HepG2 (cell line): ENCODE data around the gene MTCL1. TPM values are rescaled to one million over a fixed set of nuclear protein-coding genes. Genes with fewer than 3 reads are reported as not detected.

Source experiments
- ATAC-seq: fragments of 200-7000 bp; cut with Tn5 transposase; 3 replicates; pipeline ENCODE4 v1.9.1; 2020; ENCODE audit warnings: mild to moderate bottlenecking, moderate library complexity
- BruUV-seq: library from RNA; stranded (reverse); fragments of 400-500 nt; replicated peaks from 2 replicates; lab custom pipeline; 2021; lab: Mats Ljungman, UMichigan
- CTCF ChIA-PET: fragments of 300-600 bp; formaldehyde crosslinking; extraction: SDS; loops from one replicate; lab custom pipeline; 2021; ENCODE audit warnings: low total read pairs, inconsistent platforms, low intra/inter-chr PET ratio; lab: Yijun Ruan, JAX
- POLR2A ChIA-PET: fragments of 350-600 bp; sonication (Branson Sonifier 250); formaldehyde crosslinking; loops from one replicate; lab custom pipeline; 2020; ENCODE audit warnings: antibody characterized with exemption, inconsistent platforms; lab: Yijun Ruan, JAX
- DNase-seq: peaks from one replicate; pipeline ENCODE4 v3.0.0-alpha.2; 2015; ENCODE audit warnings: low spot score
- FAIRE-seq: peaks from 3 replicates; lab custom pipeline; 2011; peaks lifted over from hg19 to GRCh38; lab: Jason Lieb, UNC
- H2AFZ ChIP-seq: one replicate; pipeline ENCODE4 v1.6.1; 2011; ENCODE audit warnings: low read length, inconsistent platforms
- H3K27ac ChIP-seq: fragments of 300-600 bp; 3 replicates; pipeline ENCODE4 v1.8.0; 2011; ENCODE audit warnings: mixed run types, mild to moderate bottlenecking, mixed read lengths, low read length, inconsistent platforms; ENCODE audit not compliant: insufficient read depth; ENCODE audit errors: extremely low read length
- H3K27me3 ChIP-seq, 2 experiments: fragments of 200-600 bp in 1 of 2; 2 replicates in 1 of 2; 3 replicates in 1 of 2; pipeline versions ENCODE4 v1.6.0 to v1.8.0; 2011; ENCODE audit warnings: low read length in 2 of 2, mild to moderate bottlenecking in 2 of 2, moderate library complexity in 2 of 2, inconsistent platforms in 1 of 2; ENCODE audit not compliant: insufficient read depth in 2 of 2, control insufficient read depth in 1 of 2
- H3K36me3 ChIP-seq, 2 experiments: fragments of 200-600 bp in 1 of 2; replicated peaks in 1 of 2; 2 replicates in 1 of 2; 3 replicates in 1 of 2; pipeline versions ENCODE4 v1.5.1 to v1.8.0; 2011; ENCODE audit warnings: low read length in 2 of 2, inconsistent platforms in 1 of 2; ENCODE audit not compliant: insufficient read depth in 2 of 2, control insufficient read depth in 1 of 2
- H3K4me1 ChIP-seq: 2 replicates; pipeline ENCODE4 v1.5.1; 2012; ENCODE audit warnings: low read length, inconsistent platforms; ENCODE audit not compliant: insufficient read depth
- H3K4me2 ChIP-seq: 2 replicates; pipeline ENCODE4 v1.6.0; 2011; ENCODE audit warnings: low read depth, low read length, inconsistent platforms
- H3K4me3 ChIP-seq, 3 experiments: fragments of 200-600 bp in 1 of 3; sonication (generic), shearing (Covaris generic) in 1 of 3; replicated peaks in 1 of 3; 2 replicates each; pipeline ENCODE4 v1.5.1; 2011 to 2016; ENCODE audit warnings: low read length in 3 of 3, inconsistent platforms in 2 of 3, low read depth in 2 of 3, mild to moderate bottlenecking in 2 of 3, control low read depth in 1 of 3, mixed read lengths in 1 of 3; ENCODE audit not compliant: insufficient read depth in 1 of 3
- H3K79me2 ChIP-seq: one replicate; pipeline ENCODE4 v1.6.1; 2011; ENCODE audit warnings: low read length, inconsistent platforms; ENCODE audit not compliant: insufficient read depth
- H3K9ac ChIP-seq: 2 replicates; pipeline ENCODE4 v1.6.0; 2011; ENCODE audit warnings: mild to moderate bottlenecking, low read depth, low read length, inconsistent platforms; ENCODE audit not compliant: insufficient read depth
- H3K9me3 ChIP-seq: 2 replicates; pipeline ENCODE4 v1.5.1; 2012; ENCODE audit warnings: mild to moderate bottlenecking, low read length
- H4K20me1 ChIP-seq: 2 replicates; pipeline ENCODE4 v1.6.0; 2011; ENCODE audit warnings: inconsistent platforms, mild to moderate bottlenecking, low read length, moderate library complexity; ENCODE audit not compliant: insufficient read depth
- BATF2 ChIP-seq: sonication (generic); formaldehyde crosslinking; IDR thresholded peaks from 2 replicates; pipeline ENCODE4 v1.8.0; 2022; ENCODE audit warnings: mild to moderate bottlenecking, missing genetic modification reagents, moderate library complexity
- HBP1 ChIP-seq: IDR thresholded peaks from 2 replicates; pipeline ENCODE4 v1.6.1; 2016; ENCODE audit warnings: low read depth, control low read depth
- MATR3 ChIP-seq: sonication (generic); formaldehyde crosslinking; IDR thresholded peaks from 2 replicates; pipeline ENCODE4 v1.4.0; 2020; ENCODE audit warnings: missing genetic modification reagents
- RERE ChIP-seq: IDR thresholded peaks from 2 replicates; pipeline ENCODE4 v1.6.1; 2016; ENCODE audit warnings: low read depth, missing genetic modification reagents, missing compliant biosample characterization
- ZC3H4 ChIP-seq: sonication (generic); formaldehyde crosslinking; IDR thresholded peaks from 2 replicates; pipeline ENCODE4 v1.4.0; 2020; ENCODE audit warnings: missing genetic modification reagents, borderline replicate concordance
- ZNF644 ChIP-seq: IDR thresholded peaks from 2 replicates; pipeline ENCODE4 v1.6.1; 2016; ENCODE audit warnings: low read depth
- ZNF646 ChIP-seq: sonication (generic); formaldehyde crosslinking; IDR thresholded peaks from 2 replicates; pipeline ENCODE4 v1.9.0; 2021; ENCODE audit warnings: mild to moderate bottlenecking, missing genetic modification reagents
- WGBS: methylation state at CpG from one replicate; pipeline ENCODE4 v1.1.6; 2017; ENCODE audit warnings: low lambda C conversion rate; 5-methylcytosine and 5-hydroxymethylcytosine counted together
- in situ Hi-C: cut with HindIII; loops from 2 replicates; pipeline ENCODE4 v1.10.0; 2017; ENCODE audit warnings: low pct_unique_long_range_greater_than_20kb; ENCODE audit not compliant: extremely low pct_ligation_motif_present
- intact Hi-C: fragments of 100-400 bp; cut with micrococcal nuclease; formaldehyde crosslinking; loops from one replicate; pipeline ENCODE4 v1.10.0; 2022; ENCODE audit not compliant: unreplicated experiment
- polyA plus RNA-seq, 8 experiments: library from polyadenylated mRNA; depleted of rRNA in 3 of 8; stranded (reverse) in 7 of 8; unstranded in 1 of 8; fragments of >200 nt; fragmentation: Illumina TruSeq in 4 of 8; extraction: Trizol in 4 of 8; gene quantifications; 2 replicates each; pipeline versions ENCODE4 v1.2.1 to v1.2.3, GENCODE V29; 2011 to 2016; ENCODE audit warnings: low read depth in 4 of 8, missing spikeins in 1 of 8, mixed read lengths in 1 of 8; ENCODE audit not compliant: insufficient read depth in 1 of 8
- total RNA-seq, 5 experiments: library from RNA; depleted of rRNA; stranded (reverse); fragments of >200 nt; fragmentation: Illumina TruSeq; extraction: Trizol; gene quantifications; 2 replicates each; pipeline ENCODE4 v1.2.3, GENCODE V29; 2016; ENCODE audit warnings: low read depth in 1 of 5

MTCL1 gene
- total and polyA plus RNA-seq, 2 of the 13 experiments (the other 11 are each of a cell fraction or from before 2014, with no cell fraction given), result 3.1 to 3.2 TPM

GRCh38 chr18:8726963-8727705 lies 21.8 kb downstream of the MTCL1 start:
- no peak overlapping the region for H3K9ac ChIP-seq
- intact Hi-C loops, result no loop called here
- H3K4me3 ChIP-seq, result no peak overlapping the region
- DNase-seq (no peak), FAIRE-seq (no peak), ATAC-seq (no peak)
- no peaks in the 10 kb centered on the region for H3K79me2 ChIP-seq
- CTCF ChIA-PET, result no interaction called here
- BruUV-seq, result no TSS peak
- POLR2A ChIA-PET, result no interaction called here
- in situ Hi-C loops, result no loop called here
- peaks cover 34% of the 10 kb centered on the region for H3K4me1 ChIP-seq
- no peaks in the 10 kb centered on the region for H3K36me3 ChIP-seq
- H3K27me3 ChIP-seq, result no peaks in the 10 kb centered on the region; a peak in 1 of 5 replicates
- WGBS, result 89% methylated on average over 4 of the region's 4 CpGs
- H3K9me3 ChIP-seq, result no peaks in the 10 kb centered on the region
- H2AFZ ChIP-seq, result no peak overlapping the region
- H4K20me1 ChIP-seq, result no peaks in the 10 kb centered on the region
- H3K4me2 ChIP-seq, result no peak overlapping the region
- no peak overlapping the region for H3K27ac ChIP-seq
- TF ChIP-seq MATR3 (CRISPR knock-in tag), result no peak
- TF ChIP-seq ZNF644 (CRISPR knock-in tag), result no peak
- no peak for TF ChIP-seq RERE
- TF ChIP-seq HBP1 (CRISPR knock-in tag), result no peak
- no peak for TF ChIP-seq ZNF646
- TF ChIP-seq ZC3H4 (CRISPR knock-in tag), result no peak
- TF ChIP-seq BATF2 (CRISPR knock-in tag), result no peak
